ENCODE measurements around the gene SULF2. TPM values are rescaled to one million over a fixed set of nuclear protein-coding genes. Genes with fewer than 3 reads are reported as not detected.

SULF2 gene
- total and polyA plus RNA-seq, 2 of the 4 experiments (the other 2 are of a cell fraction): 0.54 to 0.77 TPM

DNA sequence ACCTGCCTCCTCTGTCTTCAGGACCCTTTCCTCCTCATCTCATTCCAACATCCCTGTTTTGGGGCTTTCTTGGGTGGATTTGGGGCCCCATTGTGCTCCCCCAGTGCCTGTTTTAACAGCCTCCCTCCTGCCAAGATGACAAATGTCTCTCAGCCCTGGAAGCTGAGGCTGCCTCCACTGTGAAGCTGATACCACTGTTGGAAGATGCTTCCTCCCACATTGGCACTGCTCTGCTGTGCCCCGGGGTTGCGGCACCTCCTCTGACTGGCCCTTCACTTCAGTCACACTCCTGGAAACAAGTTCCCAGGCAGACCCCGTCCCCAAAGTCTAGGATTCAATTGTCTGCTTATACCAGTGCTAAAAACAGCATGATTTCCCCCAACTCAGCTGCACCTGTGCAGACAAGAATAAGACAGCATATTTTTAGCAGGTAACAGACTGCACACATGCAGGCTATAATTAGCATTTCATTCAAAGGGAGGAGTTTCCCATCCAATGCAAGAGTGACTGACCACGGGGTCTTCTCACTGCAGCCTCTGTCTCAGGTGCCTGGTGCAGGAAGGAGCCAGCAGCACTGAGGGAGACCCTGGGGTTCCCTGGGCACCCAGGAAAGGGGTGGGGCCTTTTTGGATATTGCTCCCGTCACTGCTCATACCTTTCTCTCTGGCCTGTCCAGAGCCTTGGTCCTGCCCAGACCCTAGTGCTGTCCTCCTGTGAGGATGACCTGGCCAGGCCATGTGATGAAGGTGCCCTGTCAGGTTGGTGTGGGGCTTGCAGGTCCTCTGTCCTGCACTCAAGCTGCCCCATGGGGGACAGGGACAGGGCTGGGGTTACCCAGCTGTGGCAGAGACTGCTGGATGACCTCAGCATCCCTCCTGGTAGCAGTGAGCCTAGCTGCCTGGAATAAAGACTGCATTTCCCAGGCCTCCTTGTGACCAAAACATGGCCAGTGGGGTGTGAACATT is 31.5 kb upstream of the SULF2 start:
- TF ChIP-seq MXI1 (IDR thresholded peaks at IDR 0.05; ENCODE audit: borderline replicate concordance, low read depth, low read length): no peak
- TF ChIP-seq FOS (IDR thresholded peaks at IDR 0.05; ENCODE audit: low read depth, low read length): no peak
- no peak for TF ChIP-seq NFE2L2 (IDR thresholded peaks at IDR 0.05; ENCODE audit: low read depth, low read length)
- TF ChIP-seq MAZ (IDR thresholded peaks at IDR 0.05; ENCODE audit: borderline replicate concordance, low read depth, low read length): no peak
- TF ChIP-seq CHD1 (IDR thresholded peaks at IDR 0.05; ENCODE audit: low read depth, low read length): no peak
- Histone ChIP-seq H2BK5ac (ENCODE audit: low read depth, low read length, poor library complexity, severe bottlenecking) (no peak overlapping the region), H2BK120ac (ENCODE audit: low read depth, low read length) (no peak overlapping the region), H3K27me3 (ENCODE audit: control insufficient read depth, insufficient read depth, low read length) (peaks cover 22% of the 10 kb centered on the region), H3K9ac (ENCODE audit: low read depth, low read length) (no peak overlapping the region), H3K79me1 (ENCODE audit: low read depth in 1 of 2, low read length in 2 of 2) (no peaks in the 10 kb centered on the region), H3K14ac (replicated peaks; ENCODE audit: low read depth, low read length) (no peak overlapping the region), H2BK15ac (ENCODE audit: low read depth, low read length) (no peak overlapping the region), H3K27ac (ENCODE audit: insufficient read depth, low read length) (no peak overlapping the region), H2BK20ac (ENCODE audit: low read depth, low read length) (no peak overlapping the region), H3K4me1 (ENCODE audit: control insufficient read depth, insufficient read depth, low read length) (no peaks in the 10 kb centered on the region), H4K91ac (ENCODE audit: insufficient read depth, low read depth, low read length) (no peak overlapping the region), H3K18ac (ENCODE audit: low read depth, low read length) (no peak overlapping the region), H2AFZ (replicated peaks; ENCODE audit: low read length, poor library complexity) (no peak overlapping the region), H3K9me1 (ENCODE audit: insufficient read depth, low read length) (no peaks in the 10 kb centered on the region), H4K8ac (ENCODE audit: low read depth in 2 of 2, low read length in 2 of 2) (no peak overlapping the region), H3K4me3 (ENCODE audit: insufficient read depth, low read depth, low read length) (no peak overlapping the region), H3K4ac (ENCODE audit: low read depth, low read length) (no peak overlapping the region), H3K36me3 (ENCODE audit: control insufficient read depth, insufficient read depth, low read length) (no peaks in the 10 kb centered on the region), H3K23ac (ENCODE audit: low read depth, low read length) (no peak overlapping the region), H2AK9ac (replicated peaks; ENCODE audit: low read depth, low read length, poor library complexity) (no peak overlapping the region), H3K4me2 (ENCODE audit: low read depth, low read length) (no peak overlapping the region), H4K5ac (ENCODE audit: low read depth, low read length) (no peak overlapping the region), H4K20me1 (ENCODE audit: insufficient read depth, low read length) (no peaks in the 10 kb centered on the region), H2AK5ac (ENCODE audit: low read depth, low read length) (no peak overlapping the region), H3K9me3 (ENCODE audit: control insufficient read depth, insufficient read depth, low read length) (peaks cover 4% of the 10 kb centered on the region; the same call in 1 of the 2 replicates), H3K56ac (ENCODE audit: extremely low read depth, insufficient read depth, low read length) (no peak overlapping the region)
- DNase-seq (no peak), ATAC-seq (ENCODE audit: low read depth) (no peak)
- intact Hi-C loops (cut with micrococcal nuclease) (loop anchor here (10.0 kb wide), 1 partner anchor 78 kb away; no protein-coding TSS in a partner anchor), in situ Hi-C loops (cut with MboI; ENCODE audit: low sequenced_read_pairs) (no loop called here), dilution Hi-C loops (cut with HindIII; ENCODE audit: low sequenced_read_pairs, unreplicated experiment) (no loop called here)
- 11% methylated on average over 1 of the region's 5 CpGs; no CpG with 5 or more reads in 1 of the 2 experiments for WGBS, 2 experiments (ENCODE audit: extremely low coverage in 2 of 2, insufficient read length in 1 of 2)
- BruUV-seq (replicated peaks): no TSS peak
- ChIA-PET CTCF (no interaction called here), POLR2A (ENCODE audit: unreplicated experiment) (no interaction called here)

Data from IMR-90 (cell line).